Measurements from ENCODE around the gene UVSSA.

- TF ChIP-seq EZH2 (IDR thresholded peaks at IDR 0.05; ENCODE audit: insufficient read depth, poor library complexity, severe bottlenecking), result no peak
- no peak for TF ChIP-seq EZH2phosphoT487 (IDR thresholded peaks at IDR 0.05; ENCODE audit: insufficient read depth, low read depth)
Observed at GRCh38 chr4:1382776-1383727, 36.0 kb downstream of the UVSSA start.
